Right lobe of liver (tissue), 6 donors: ENCODE measurements around the gene TNFAIP8L3. TPM values are rescaled to one million over a fixed set of nuclear protein-coding genes. Genes with fewer than 3 reads are reported as not detected.

Experiments
- ATAC-seq, 4 donors: fragments of 200-7000 bp; cut with Tn5 transposase; one replicate each; pipeline ENCODE4 v1.9.1; 2020; ENCODE audit warnings: mild to moderate bottlenecking in 4 of 4, moderate library complexity in 4 of 4
- DNase-seq, 3 donors: peaks; one replicate each; pipeline ENCODE4 v3.0.0-alpha.2; 2020
- H3K27ac ChIP-seq, 3 donors: fragments of 200-600 bp; one replicate each; pipeline ENCODE4 v1.8.0; 2022
- H3K27me3 ChIP-seq, 2 donors: fragments of 200-600 bp; one replicate each; pipeline ENCODE4 v1.8.0; 2022
- H3K36me3 ChIP-seq, 4 donors: fragments of 200-600 bp; sonication (generic) in 1 of 4; one replicate each; pipeline versions ENCODE4 v1.5.1 to v1.8.0; 2017 to 2022; ENCODE audit warnings: control low read depth in 1 of 4
- H3K4me1 ChIP-seq, 4 donors: fragments of 200-600 bp; sonication (generic) in 1 of 4; one replicate each; pipeline versions ENCODE4 v1.5.1 to v1.8.0; 2017 to 2022; ENCODE audit warnings: control low read depth in 1 of 4
- H3K4me3 ChIP-seq, 3 donors: fragments of 200-600 bp; one replicate each; pipeline ENCODE4 v1.8.0; 2022
- H3K9me3 ChIP-seq, 4 donors: fragments of 200-600 bp; sonication (generic) in 1 of 4; one replicate each; pipeline versions ENCODE4 v1.5.1 to v1.8.0; 2017 to 2022; ENCODE audit warnings: control low read depth in 1 of 4
- CTCF ChIP-seq, 4 donors: fragments of 200-600 bp in 3 of 4; fragments of 450-650 bp in 1 of 4; IDR thresholded peaks; one replicate each; pipeline versions ENCODE4 v1.5.1 to v1.8.0; 2016 to 2022; ENCODE audit warnings: antibody characterized with exemption in 4 of 4, mild to moderate bottlenecking in 2 of 4
- POLR2A ChIP-seq: fragments of 450-650 bp; IDR thresholded peaks from one replicate; pipeline ENCODE4 v1.6.1; 2017; ENCODE audit warnings: antibody characterized with exemption, mild to moderate bottlenecking
- WGBS: methylation state at CpG from one replicate; pipeline ENCODE4 v1.1.6; 2018; ENCODE audit warnings: low coverage, low lambda C conversion rate; ENCODE audit not compliant: insufficient coverage; ENCODE audit errors: missing lambda C conversion rate; 5-methylcytosine and 5-hydroxymethylcytosine counted together
- intact Hi-C, 2 donors: fragments of 100-400 bp; cut with DNase I; formaldehyde crosslinking; loops; one replicate each; pipeline versions ENCODE4 v1.11.2 to v1.14.1; 2022
- total RNA-seq, 6 experiments: library from RNA; depleted of rRNA in 2 of 6; stranded (reverse); fragments of >200 nt in 2 of 6; fragmentation: NEBNext Ultra II Directional in 3 of 6; extraction: Animal tissue kit (Norgen Biotek cat#: 25700) in 3 of 6; gene quantifications; one replicate each; pipeline versions ENCODE4 v1.1.0 to v1.2.4, GENCODE V29; 2016 to 2023
- donor health status: DM: no; HTN: yes; CAD: no.
- donor health status: DM: no; HTN: no; CAD: no.
- donor health status: DM: no; HTN: no; CAD: no.
- donor health status: DM: no; HTN: yes; CAD: no.
- donor health status: DM: no; HTN: yes; CAD: no.

The TNFAIP8L3 gene
- total RNA-seq, 6 experiments from 2014 or later: 0.49 to 2.0 (median 0.95) TPM

- 50% methylated on average over 1 of the region's 1 CpG for WGBS
These were observed 42.3 kb upstream of the TNFAIP8L3 start for GRCh38 chr15:51137024-51137423.

GRCh38 chr15:51135276-51135675 is 40.6 kb upstream of the TNFAIP8L3 start:
- Histone ChIP-seq H3K4me1 (no peaks in the 10 kb centered on the region), H3K4me3 (no peak overlapping the region), H3K36me3 (no peaks in the 10 kb centered on the region), H3K9me3 (no peaks in the 10 kb centered on the region), H3K27me3 (no peaks in the 10 kb centered on the region), H3K27ac (no peak overlapping the region)
- no peak for ATAC-seq
- no peak for DNase-seq
- no CpG with 5 or more reads among the region's 2 CpGs for WGBS
- intact Hi-C loops: no loop called here
- TF ChIP-seq POLR2A: no peak
- no peak for TF ChIP-seq CTCF (IDR thresholded peaks at IDR 0.05)

More at GRCh38 chr15:51137024-51137423, 42.3 kb upstream of the TNFAIP8L3 start:
- TF ChIP-seq CTCF (IDR thresholded peaks at IDR 0.05) (no peak), POLR2A (no peak)
- H3K27ac ChIP-seq: no peak overlapping the region
- H3K36me3 ChIP-seq: no peaks in the 10 kb centered on the region
- ATAC-seq (no peak), DNase-seq (no peak)
- intact Hi-C loops: no loop called here
- H3K4me3 ChIP-seq: no peak overlapping the region
- H3K4me1 ChIP-seq: no peaks in the 10 kb centered on the region
- no peaks in the 10 kb centered on the region for H3K27me3 ChIP-seq
- H3K9me3 ChIP-seq: no peaks in the 10 kb centered on the region

GRCh38 chr15:51134416-51135199 is 39.9 kb upstream of the TNFAIP8L3 start:
- Histone ChIP-seq H3K9me3 (no peaks in the 10 kb centered on the region), H3K4me1 (no peaks in the 10 kb centered on the region), H3K4me3 (no peak overlapping the region), H3K27me3 (no peaks in the 10 kb centered on the region), H3K27ac (no peak overlapping the region), H3K36me3 (no peaks in the 10 kb centered on the region)
- TF ChIP-seq POLR2A (no peak), CTCF (IDR thresholded peaks at IDR 0.05) (no peak)
- DNase-seq: no peak
- intact Hi-C loops: no loop called here
- no peak for ATAC-seq

- Histone ChIP-seq H3K9me3 (no peaks in the 10 kb centered on the region), H3K27ac (no peak overlapping the region), H3K4me3 (no peak overlapping the region), H3K27me3 (no peaks in the 10 kb centered on the region), H3K4me1 (no peaks in the 10 kb centered on the region), H3K36me3 (no peaks in the 10 kb centered on the region)
- no peak for ATAC-seq
- no peak for DNase-seq
- intact Hi-C loops: no loop called here
- TF ChIP-seq CTCF (IDR thresholded peaks at IDR 0.05): no peak
- no peak for TF ChIP-seq POLR2A
- 53% methylated on average over 7 of the region's 7 CpGs for WGBS
These were observed 38.5 kb upstream of the TNFAIP8L3 start for GRCh38 chr15:51133140-51133765.
